ENCODE measurements around the gene NIFK. TPM values are rescaled to one million over a fixed set of nuclear protein-coding genes. Genes with fewer than 3 reads are reported as not detected.
A peak's percentile ranks its signal among the peaks of the same experiment; 100 is the strongest.

NIFK gene
- 55.0 and 69.4 TPM in 2 replicates for total RNA-seq
- 22.6 TPM for polyA plus RNA-seq (2012)

DNA sequence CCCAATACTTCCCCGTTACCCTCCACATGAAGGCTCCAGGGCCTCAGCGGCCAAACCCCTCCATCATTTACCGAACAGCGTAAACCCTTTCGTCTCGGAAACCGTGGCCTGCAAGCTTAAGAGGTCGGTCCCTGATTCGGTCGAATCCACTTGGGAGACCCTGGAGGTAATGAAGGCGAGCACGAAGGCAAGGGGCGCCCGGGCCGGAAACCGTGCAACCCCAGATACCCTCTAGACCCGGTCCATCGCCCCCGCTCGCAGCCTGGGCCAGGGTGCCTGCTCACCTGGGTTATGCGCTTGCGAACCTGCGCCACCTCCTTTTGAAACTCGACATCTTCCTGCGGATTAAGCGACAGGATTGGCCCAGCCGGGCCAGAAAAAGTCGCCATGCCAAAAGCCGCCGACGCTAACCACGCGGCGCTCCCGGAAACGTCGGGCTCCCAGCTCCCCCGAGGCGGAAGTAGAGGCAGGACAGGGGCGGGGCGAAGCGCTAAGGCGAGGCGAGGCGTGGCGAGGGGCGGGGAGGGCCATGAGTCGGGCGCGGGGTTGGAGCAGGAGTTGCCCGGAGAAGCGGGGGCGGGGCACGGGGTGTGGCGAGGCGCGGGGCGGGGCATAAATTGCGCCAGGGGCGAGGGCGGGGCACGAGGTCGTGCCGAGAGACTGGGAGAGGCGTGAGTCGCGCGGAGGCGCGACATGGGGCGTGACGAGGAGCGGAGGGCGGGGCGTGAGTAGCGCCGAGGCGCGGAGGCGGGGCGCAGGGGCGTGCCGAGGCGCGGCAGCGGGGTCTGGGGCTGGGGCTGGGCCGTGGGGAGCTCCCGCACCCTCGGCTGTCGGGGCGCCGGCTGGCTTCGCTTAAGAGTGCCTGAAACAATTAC lies at the start of gene NIFK:
NIFK (minus strand) TSS at position 414 of the 875 bp plus-strand sequence; CDS start at position 389, 25 bp downstream.
- DNase-seq (ENCODE audit: low read depth), result peak; percentile 98

DNA sequence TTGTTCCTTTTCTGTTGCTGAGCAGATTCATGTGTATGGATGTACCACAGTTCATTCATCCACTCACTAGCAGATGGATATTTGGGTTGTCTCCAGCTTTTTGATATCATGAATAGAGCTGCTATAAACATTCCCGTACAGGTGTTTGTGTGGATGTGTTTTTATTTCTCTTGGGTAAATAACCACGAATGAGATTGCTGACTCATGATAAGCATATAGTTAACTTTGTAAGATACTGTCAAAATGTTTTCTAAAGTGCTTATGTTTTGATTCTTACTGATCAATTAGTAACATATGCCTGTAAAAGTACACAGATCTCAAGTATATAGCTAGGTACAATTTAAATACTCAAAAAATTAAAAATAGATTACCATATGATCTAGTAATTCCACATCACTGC lies 46.5 kb upstream of the NIFK start:
- DNase-seq (ENCODE audit: low read depth), result no peak

DNA sequence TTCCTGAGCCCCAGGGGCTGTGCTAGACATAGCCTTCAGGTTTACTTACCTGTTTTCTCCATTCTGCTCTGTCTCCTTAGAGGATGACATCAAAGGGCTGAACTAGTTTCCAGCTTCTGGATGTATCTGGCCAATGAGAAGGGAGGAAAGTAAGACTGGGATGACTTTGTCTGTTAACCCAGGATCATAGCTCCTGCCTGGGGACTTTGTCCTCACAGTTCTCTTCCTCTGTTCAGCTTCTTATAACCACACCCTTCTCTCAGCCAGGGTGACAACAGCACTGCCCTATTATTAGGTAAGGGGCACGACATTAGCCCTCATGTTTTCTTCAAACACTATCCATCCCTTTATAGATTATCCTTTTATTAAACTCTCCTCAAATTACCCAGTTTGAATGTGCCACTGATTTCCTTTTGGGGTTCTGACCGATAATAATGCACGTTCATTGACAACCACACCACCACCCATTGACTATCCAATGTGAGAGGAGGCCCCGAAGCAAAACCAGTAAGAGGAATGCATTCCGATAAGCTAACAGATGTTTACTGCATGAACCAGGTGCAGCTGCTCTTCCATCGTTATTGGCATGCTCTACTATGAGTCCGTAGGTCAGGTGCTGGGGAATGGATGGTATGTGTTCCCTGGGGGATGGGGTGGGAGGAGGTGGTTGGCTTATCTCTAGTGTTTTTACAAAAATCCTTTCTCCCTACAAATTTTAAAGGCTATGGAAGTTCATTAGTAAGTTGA lies 42.2 kb upstream of the NIFK start:
- peak; percentile 9 for DNase-seq (ENCODE audit: low read depth)

DNA sequence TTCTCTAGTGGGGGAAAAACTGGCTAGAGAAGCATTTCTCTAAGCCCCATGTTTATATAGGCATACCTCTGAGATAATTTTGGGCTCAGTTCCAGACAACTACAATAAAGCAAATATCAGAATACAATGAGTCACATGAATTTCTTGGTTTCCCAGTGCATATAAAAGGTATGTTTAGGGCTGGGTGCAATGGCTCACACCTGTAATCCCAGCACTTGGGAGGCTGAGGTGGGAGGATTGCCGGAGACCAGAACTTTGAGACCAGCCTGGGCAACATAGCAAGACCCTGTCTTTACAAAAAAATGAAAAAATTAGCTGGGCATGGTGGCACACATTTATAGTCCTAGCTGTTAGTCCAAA lies 41.0 kb upstream of the NIFK start:
- no peak for DNase-seq (ENCODE audit: low read depth)

DNA sequence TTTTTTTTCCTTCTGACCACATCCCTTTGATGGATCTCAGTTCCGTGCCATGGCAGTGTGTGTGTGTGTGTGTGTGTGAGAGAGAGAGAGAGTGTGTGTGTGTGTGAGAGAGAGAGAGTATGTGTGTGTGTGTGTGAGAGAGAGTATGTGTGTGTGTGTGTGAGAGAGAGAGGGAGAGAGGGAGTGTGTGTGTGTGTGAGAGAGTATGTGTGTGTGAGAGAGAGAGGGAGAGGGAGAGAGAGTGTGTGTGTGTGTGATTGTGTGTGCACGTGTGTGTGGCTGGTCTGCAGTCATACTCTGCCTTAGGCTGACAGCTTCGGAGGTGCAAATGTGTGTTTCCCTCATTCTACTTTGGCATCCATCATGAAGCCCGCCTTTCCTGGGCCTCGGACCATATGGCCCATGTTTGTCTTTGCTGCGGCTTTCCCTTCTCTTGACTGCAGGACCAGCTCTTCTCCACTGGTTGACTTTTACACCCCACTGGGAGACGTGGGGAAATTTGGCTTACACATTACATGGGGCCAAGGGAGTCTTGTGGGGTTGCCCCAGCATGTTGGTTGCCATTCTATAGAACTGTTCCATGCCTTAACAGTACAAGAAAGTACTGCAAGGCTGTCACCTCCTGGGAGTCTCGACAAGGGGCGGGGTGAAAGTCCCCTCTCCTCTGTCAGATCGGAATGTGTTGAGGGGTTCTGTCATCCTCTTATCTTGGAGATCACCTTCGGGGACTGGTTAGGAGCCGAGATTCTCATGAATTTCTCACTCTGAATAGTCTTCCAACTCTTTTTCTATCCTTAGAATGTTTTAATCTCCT lies 40.4 kb upstream of the NIFK start:
- DNase-seq (ENCODE audit: low read depth), result no peak

DNA sequence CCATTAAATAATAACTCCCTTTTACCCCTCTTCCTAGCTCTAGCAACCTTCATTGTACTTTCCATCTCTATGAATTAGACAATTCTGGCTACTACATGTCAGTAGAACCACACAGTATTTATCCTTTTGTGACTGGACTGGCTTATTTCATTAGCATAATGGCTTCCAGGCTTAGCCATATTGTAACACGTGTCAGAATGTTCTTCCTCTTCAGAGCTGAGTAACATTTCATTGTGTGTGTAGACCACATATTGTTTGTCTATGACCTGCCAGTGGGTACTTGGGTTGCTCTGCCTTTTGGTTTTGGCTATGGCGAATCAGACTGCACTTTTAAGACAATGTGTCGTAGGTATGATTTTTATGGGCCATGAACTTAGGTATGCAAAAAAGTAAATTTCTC lies 39.7 kb upstream of the NIFK start:
- DNase-seq (ENCODE audit: low read depth), result no peak

DNA sequence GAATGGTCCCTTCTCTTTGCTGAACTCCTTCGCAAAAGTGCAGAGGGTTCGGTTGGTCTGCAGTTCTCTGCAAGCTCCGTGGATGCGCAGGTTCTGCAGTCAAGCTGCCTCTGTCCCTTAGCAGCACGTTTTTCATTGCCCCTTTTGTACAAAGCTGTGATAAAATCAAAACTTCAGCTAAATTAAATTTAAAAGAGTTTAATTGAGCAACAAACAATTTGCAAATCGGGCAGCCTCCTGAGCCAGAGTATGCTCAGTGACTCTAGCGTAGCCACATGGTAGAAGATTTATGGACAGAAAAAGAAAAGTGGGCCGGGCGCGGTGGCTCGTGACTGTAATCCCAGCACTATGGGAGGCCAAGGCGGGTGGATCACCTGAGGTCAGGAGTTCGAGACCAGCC lies 37.6 kb upstream of the NIFK start:
- DNase-seq (ENCODE audit: low read depth), result no peak

DNA sequence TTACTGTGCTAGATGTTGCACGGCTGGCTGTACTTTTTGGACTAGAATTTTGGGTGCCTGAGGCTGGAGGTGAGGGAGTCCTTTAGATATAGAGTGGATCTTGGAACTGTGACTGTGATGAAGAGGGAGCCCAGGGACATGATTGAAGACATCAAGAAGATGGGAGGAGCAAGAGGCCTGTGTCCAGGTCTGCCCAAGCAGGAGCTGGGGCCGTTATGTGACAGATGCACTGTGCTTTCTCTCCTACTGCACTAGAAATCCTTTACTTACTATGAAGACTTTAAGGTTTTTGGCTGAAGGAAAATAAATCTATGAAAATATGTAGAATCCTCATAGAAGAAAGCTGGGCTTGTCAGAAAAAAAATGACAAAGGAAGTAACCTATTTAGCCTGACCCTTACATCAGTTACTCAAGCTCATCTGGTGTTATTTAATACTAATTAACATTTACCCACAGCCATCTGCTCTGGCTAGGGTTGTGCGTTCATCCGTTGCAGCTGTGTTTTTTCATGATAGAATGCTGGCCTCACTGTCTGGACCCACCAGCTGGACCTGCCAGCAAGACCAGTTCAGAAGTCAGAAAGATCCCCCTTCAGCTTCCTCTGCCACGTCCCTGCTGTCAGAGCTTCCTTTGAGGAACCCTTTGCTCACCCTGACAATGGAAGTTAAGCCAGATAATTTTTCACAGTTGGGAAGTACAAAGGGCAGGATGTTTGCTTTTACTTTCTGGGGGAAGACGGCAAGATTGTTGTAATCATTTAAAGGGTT lies 35.5 kb upstream of the NIFK start:
- DNase-seq (ENCODE audit: low read depth), result peak; percentile 78

DNA sequence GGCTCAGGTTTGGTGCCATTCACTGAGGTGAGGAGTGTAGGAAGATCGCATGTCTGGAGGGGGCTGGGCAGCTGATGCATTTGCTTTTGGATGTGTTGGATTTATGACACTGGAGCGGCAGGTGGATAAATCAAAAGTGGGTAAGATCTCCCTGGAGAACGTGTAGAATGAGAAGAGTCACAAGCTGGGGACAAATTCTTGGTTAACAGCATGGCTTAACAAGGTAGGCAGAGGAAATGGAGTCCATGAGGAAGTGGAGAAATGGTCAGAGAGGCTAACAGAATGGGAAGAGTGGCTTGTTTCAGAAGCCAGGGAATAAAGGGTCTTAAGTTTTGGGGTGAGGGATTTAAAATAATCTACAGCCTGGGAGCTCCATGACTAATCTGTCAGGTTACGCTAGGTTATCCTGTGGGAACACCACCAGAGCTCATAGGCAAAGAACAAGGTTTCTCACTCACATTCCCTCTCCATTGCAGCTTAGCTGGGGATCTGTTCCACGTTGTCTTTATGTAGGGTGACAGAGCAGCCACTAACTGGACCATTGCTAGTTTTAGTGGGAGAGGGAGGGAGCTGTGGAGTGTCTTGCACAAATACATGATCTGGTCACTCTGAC lies 31.6 kb upstream of the NIFK start:
- no peak for DNase-seq (ENCODE audit: low read depth)

DNA sequence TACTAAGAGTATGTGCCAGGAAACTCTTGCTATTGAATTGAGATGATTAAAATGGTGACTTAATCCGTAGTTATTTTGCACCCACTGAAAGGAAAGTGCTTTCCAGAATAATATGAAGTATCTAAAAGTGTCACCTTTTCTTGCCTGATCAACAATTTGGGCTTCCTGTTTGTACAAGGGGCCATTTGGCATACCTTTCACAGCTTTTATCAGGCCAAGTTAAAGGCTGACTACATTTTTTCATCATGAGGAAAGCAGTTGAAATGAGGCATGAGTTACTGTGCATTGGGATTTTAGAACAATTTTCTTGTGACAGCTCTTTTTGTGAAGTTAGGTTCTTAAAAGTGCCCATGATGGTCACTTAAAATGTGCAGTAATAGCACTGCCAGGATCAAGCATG lies 29.9 kb upstream of the NIFK start:
- DNase-seq (ENCODE audit: low read depth), result no peak

DNA sequence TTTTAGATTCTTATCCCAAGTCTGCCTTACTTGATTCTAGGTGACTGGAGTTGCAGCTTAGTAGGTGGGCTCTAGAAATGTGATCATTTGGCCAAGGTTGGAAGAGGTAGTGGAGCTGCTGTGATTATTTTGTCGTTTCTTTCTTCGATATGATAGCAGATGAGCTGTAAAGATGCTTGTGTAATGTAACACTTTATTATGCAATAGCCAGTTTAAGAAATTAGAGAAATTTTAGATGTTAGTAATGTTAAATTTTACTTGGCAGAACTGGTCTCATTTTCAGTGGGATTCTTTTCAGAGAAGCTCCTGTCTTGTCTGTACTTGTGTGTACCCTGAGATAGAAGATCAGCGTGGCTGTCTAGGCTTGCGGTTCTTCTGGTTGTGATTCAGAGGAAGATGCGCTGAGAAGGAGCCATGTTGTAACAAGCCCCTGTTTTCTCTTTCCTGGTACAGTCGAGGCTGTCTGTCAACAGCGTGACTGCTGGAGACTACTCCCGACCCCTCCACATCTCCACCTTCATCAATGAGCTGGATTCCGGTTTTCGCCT lies 28.1 kb upstream of the NIFK start:
- DNase-seq (ENCODE audit: low read depth), result no peak

DNA sequence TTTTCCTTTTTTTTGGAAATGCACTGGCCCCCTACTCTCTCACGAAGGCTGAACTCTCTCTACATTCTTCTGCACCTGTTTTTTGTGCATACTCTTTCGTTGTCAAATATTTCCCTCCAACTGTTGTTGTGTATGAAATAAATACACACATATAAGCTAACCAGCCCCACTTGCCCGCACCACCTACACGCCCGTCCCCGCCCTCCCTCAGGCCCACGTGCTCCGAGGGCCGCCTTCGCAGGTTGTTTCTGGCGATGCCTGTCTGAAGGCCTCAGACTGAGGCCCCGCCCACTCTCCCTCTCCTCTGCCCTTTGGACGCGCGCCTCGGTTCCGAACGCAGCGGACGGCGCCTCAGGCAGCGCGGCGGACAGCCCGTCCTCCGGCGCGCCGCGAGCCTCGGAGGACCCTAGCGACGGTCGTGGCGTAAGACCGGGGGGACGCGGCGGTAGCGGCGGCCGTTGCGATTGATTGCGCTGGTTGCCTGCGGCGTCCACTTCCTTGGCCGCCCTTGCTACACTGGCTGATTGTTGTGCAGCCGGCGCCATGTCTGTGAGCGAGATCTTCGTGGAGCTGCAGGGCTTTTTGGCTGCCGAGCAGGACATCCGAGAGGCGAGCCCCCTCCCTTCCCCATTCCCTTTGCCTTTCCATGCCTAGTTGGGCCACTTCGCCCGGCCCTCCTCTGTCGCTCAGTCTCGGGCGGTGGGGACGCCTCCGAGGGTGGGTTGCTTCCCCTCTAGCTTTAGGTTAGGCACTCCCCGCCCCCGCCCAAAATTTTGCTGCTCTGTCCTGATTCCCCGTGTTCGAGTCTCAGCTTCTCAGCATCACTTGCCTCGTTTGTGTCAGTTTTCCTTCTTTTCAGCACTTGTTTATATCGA lies 18.8 kb upstream of the NIFK start, which contains the start of gene TSN:
TSN (plus strand) TSS at position 415 of the 875 bp plus-strand sequence; CDS start at position 544, 129 bp downstream.
- peak; percentile 97 for DNase-seq (ENCODE audit: low read depth)

DNA sequence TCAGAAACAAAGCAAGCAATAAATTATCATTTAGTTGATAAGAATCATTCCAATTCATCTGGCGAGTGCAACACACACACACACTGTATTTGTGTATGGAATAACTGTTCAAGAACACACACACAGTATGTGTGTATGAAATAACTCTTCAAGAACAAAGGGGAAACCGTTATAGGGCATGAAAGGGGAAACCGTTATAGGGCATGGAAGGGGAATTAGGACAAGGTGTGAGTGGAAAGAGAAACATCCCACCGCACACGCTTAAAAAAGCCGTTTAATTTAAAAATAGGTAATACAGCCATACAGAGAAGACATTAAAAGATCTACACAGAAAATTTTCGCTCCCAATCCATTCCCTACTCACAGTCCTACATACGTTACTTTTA lies 18.2 kb upstream of the NIFK start:
- DNase-seq (ENCODE audit: low read depth), result no peak

DNA sequence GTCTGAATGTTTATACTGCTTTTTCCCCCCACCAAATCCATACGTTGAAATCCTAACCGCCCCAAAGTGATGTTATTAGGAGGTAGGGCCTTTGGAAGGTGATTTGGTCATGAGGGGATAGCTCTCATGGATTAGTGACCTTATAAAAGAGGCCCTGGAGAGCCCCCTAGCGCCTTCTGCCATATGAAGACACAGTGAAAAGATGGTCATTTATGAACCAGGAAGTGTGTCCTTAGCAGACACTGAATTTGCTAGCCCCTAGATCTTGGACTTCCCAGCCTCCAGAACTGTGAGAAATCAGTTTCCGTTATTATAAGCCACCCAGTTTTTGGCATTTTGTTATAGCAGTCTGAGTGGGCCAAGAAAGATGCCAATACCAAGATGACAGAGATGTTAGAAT lies 11.5 kb upstream of the NIFK start:
- DNase-seq (ENCODE audit: low read depth), result no peak

DNA sequence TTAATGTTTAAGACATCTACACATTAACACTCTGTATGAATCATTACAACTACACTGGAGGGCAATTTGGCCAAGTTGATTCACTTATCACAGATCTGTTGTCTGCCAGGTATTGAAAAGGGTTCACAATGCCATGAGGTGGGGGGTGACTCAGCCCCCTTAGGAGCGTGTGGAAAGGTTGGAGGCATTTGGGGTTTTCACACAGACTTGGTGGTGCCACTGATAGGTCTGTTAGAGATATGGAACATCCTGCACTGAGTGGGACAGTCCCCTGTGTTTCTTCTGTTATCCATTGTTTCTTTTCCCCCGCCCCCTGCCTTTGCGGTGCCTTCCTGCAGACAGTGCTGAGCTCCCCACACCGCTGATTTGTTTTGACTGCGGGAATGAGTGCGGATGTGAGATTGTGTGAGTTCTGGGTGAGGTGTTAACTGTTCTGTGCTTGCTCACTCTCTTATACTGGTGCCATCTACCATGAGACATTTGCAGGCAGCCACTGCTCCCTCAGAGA lies 9.4 kb upstream of the NIFK start:
- no peak for DNase-seq (ENCODE audit: low read depth)

DNA sequence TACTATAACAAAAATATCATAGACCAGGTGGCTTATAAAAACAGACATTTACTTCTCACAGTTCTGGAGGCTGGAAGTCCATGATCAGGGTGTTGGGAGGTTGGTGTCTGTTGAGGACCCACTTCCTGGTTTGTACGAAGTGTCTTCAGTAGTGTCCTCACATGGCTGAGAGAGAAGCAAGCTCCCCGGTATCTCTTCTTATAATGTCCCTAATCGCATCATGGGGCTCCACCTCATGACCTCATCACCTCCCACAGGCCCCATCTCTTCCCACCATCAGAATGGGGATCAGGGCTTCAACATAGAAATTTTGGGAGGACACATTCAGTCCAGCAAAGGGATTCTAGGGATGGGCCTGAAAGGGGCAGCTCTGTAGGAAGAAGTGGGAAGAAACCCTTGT lies 4.8 kb upstream of the NIFK start:
- no peak for DNase-seq (ENCODE audit: low read depth)

DNA sequence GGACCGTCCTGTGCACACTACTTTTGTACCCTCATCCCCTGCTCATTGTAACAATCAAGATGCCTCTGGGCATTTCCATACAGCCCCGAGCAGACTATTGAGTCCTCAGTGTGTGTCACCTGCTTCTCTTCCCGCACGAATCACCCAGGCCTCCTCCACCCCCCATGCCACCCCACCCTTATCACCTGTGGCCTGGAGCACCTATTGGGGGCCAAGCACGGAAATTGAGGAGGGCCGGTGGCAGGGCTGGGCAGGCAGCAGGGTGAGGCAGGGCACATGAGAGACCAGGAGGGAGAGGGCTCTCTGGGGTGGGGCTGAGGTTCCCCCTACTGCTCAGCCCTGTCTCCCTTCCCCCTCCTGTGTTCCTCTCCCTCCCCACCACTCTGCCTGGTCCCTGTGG lies 4.3 kb upstream of the NIFK start:
- no peak for DNase-seq (ENCODE audit: low read depth)

DNA sequence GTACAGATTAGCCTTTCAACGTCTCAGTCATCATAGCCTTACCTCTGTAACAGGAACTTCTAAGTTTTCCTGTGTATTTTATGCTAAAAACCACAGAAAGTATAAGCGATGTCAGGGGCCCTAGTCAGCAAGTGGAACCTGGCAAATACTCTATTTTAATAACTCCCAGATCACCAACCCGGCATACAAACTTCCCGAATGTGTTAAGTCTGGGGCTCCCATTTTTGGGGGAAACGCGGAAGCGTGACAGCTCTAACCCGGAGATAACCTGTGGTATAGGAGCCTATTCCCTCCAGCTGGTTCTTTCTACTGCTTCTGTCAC lies 574 bp downstream of the NIFK start:
- DNase-seq (ENCODE audit: low read depth), result no peak

DNA sequence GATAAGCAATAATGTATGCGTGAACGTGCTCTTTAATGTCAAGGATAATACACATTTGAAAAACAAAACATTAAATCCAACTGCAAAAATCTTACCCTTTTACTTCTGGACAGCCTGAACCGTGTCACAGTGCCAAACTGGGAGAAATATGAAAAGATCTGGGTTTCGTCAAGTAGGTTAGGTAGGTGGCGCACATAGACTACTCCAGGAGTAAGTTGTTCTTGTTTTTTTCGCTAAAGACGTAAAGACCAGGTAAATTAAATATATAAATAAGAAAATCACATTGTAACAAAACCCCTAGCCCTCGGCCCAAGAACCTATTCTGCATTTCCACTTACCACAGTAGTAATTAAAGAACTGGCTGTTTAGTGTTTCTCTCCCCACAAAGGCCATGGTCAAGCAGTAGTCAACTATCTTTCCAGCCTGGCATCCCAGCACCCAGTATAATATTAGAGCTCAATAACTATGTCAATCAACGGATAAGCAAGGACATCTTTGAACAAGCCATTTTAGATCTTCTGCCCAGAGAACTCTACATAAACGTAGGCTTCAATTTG lies 1.1 kb downstream of the NIFK start:
- DNase-seq (ENCODE audit: low read depth), result no peak

All from myocyte (in vitro differentiated cells).